ENCODE data around the gene KAT6B.

GRCh38 chr10:74875966-74876365 is 49.6 kb downstream of the KAT6B start:
- TF ChIP-seq POLR2A (IDR thresholded peaks at IDR 0.05): no peak
- TF ChIP-seq POLR2AphosphoS5 (IDR thresholded peaks at IDR 0.05): no peak
- TF ChIP-seq, protein P1, sequence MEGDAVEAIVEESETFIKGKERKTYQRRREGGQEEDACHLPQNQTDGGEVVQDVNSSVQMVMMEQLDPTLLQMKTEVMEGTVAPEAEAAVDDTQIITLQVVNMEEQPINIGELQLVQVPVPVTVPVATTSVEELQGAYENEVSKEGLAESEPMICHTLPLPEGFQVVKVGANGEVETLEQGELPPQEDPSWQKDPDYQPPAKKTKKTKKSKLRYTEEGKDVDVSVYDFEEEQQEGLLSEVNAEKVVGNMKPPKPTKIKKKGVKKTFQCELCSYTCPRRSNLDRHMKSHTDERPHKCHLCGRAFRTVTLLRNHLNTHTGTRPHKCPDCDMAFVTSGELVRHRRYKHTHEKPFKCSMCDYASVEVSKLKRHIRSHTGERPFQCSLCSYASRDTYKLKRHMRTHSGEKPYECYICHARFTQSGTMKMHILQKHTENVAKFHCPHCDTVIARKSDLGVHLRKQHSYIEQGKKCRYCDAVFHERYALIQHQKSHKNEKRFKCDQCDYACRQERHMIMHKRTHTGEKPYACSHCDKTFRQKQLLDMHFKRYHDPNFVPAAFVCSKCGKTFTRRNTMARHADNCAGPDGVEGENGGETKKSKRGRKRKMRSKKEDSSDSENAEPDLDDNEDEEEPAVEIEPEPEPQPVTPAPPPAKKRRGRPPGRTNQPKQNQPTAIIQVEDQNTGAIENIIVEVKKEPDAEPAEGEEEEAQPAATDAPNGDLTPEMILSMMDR (IDR thresholded peaks at IDR 0.05): no peak

Data from sigmoid colon (tissue), 4 donors.